Measurements from ENCODE around the gene PRKAG2. TPM values are rescaled to one million over a fixed set of nuclear protein-coding genes. Genes with fewer than 3 reads are reported as not detected.

The PRKAG2 gene
- total RNA-seq, 2 experiments from 2014 or later: 23.5 to 25.6 TPM

DNA sequence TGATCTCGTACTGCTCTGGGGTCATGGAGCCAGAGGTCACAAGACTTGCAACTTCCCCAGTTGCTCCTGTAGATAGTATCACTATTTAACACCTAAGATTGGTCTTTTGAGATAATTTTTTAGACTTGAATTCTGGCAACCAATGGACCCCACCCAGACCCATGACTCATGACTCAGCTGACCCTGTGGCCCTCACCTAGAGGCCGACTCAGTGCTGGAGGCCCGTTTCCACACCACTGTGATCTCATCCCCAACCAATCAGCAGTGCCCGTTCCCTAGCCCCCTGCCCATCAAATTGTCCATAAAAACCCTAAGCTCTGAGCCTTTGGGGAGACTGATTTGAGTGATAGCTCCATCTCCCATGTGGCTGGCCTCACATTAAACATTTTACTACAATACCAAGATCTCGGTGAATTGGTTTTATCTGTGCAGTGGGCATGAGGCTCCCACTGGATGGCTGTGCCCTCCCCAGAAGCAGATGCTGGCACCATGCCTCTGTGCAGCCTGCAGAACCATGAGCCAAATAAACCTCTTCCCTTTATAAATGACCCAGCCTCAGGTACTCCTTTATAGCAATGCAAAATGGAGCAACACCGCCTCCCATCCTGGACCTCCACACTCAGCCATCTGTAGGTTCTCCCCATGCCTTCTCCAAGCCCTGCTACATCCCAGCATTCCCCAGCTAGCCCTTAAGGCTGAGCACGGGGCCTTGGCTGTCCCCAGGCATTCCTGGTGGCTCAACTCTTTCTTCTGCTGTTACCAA is 98.8 kb downstream of the PRKAG2 start:
- intact Hi-C loops (cut with micrococcal nuclease): no loop called here
- ChIA-PET CTCF (interaction anchor here (0.6 to 1.4 kb wide), 2 partner anchors 18 to 243 kb away, joined by 3 to 4 read pairs; no protein-coding TSS in a partner anchor), POLR2A (no interaction called here)
- Mint-ChIP-seq H3K4me1 (ENCODE audit: low read depth) (peaks cover 5% of the 10 kb centered on the region), H3K27ac (no peak overlapping the region), H3K36me3 (peaks cover 3% of the 10 kb centered on the region), H3K4me3 (no peak overlapping the region), H3K9me3 (no peaks in the 10 kb centered on the region), H3K27me3 (no peaks in the 10 kb centered on the region)
- DNase-seq: no peak

- Mint-ChIP-seq H3K4me3 (no peak overlapping the region), H3K27me3 (no peaks in the 10 kb centered on the region), H3K9me3 (no peaks in the 10 kb centered on the region), H3K36me3 (peaks cover 3% of the 10 kb centered on the region), H3K4me1 (ENCODE audit: low read depth) (peaks cover 1% of the 10 kb centered on the region), H3K27ac (no peak overlapping the region)
- intact Hi-C loops (cut with micrococcal nuclease): no loop called here
- no peak for DNase-seq
- ChIA-PET POLR2A (no interaction called here), CTCF (interaction anchor here (1.4 kb wide), 1 partner anchor 17 kb away, joined by 3 read pairs; no protein-coding TSS in a partner anchor)
Measured at GRCh38 chr7:151777495-151777880, 99.4 kb downstream of the PRKAG2 start.

- H3K4me1 Mint-ChIP-seq (ENCODE audit: low read depth): no peaks in the 10 kb centered on the region
- DNase-seq: no peak
- intact Hi-C loops (cut with micrococcal nuclease): no loop called here
- ChIA-PET POLR2A (no interaction called here), CTCF (interaction anchor here (1.2 kb wide), 1 partner anchor 17 kb away, joined by 3 read pairs; no protein-coding TSS in a partner anchor)
- peaks cover 3% of the 10 kb centered on the region for H3K36me3 Mint-ChIP-seq
- H3K27me3 Mint-ChIP-seq: no peaks in the 10 kb centered on the region
- H3K9me3 Mint-ChIP-seq: no peaks in the 10 kb centered on the region
- H3K4me3 Mint-ChIP-seq: no peak overlapping the region
- no peak overlapping the region for H3K27ac Mint-ChIP-seq
Measured at GRCh38 chr7:151776876-151777494, 99.9 kb downstream of the PRKAG2 start.

GRCh38 chr7:151776446-151776845 is 100.5 kb downstream of the PRKAG2 start:
- ChIA-PET CTCF (interaction anchor here (1.2 kb wide), 1 partner anchor 17 kb away, joined by 3 read pairs; no protein-coding TSS in a partner anchor), POLR2A (no interaction called here)
- H3K4me1 Mint-ChIP-seq (ENCODE audit: low read depth): no peaks in the 10 kb centered on the region
- H3K27ac Mint-ChIP-seq: no peak overlapping the region
- no peak for DNase-seq
- no peaks in the 10 kb centered on the region for H3K27me3 Mint-ChIP-seq
- H3K9me3 Mint-ChIP-seq: no peaks in the 10 kb centered on the region
- no peak overlapping the region for H3K4me3 Mint-ChIP-seq
- H3K36me3 Mint-ChIP-seq: peaks cover 3% of the 10 kb centered on the region
- intact Hi-C loops (cut with micrococcal nuclease): no loop called here

- peaks cover 3% of the 10 kb centered on the region for H3K36me3 Mint-ChIP-seq
- intact Hi-C loops (cut with micrococcal nuclease): no loop called here
- H3K4me1 Mint-ChIP-seq (ENCODE audit: low read depth): no peaks in the 10 kb centered on the region
- ChIA-PET CTCF (interaction anchor here (1.2 to 2.3 kb wide), 2 partner anchors 7 to 16 kb away, joined by 3 to 11 read pairs; no protein-coding TSS in a partner anchor), POLR2A (no interaction called here)
- no peak overlapping the region for H3K27ac Mint-ChIP-seq
- no peak for DNase-seq
- H3K27me3 Mint-ChIP-seq: no peaks in the 10 kb centered on the region
- H3K4me3 Mint-ChIP-seq: no peak overlapping the region
- no peaks in the 10 kb centered on the region for H3K9me3 Mint-ChIP-seq
Measured at GRCh38 chr7:151775547-151776443, 101.1 kb downstream of the PRKAG2 start.

GRCh38 chr7:151774951-151775350 is 102.0 kb downstream of the PRKAG2 start:
- intact Hi-C loops (cut with micrococcal nuclease): no loop called here
- H3K9me3 Mint-ChIP-seq: no peaks in the 10 kb centered on the region
- no peaks in the 10 kb centered on the region for H3K36me3 Mint-ChIP-seq

GRCh38 chr7:151773797-151774196 is 103.1 kb downstream of the PRKAG2 start:
- no peaks in the 10 kb centered on the region for H3K36me3 Mint-ChIP-seq
- DNase-seq: no peak
- ChIA-PET CTCF (interaction anchor here (2.3 kb wide), 1 partner anchor 9 kb away, joined by 11 read pairs; no protein-coding TSS in a partner anchor), POLR2A (no interaction called here)
- peaks cover 17% of the 10 kb centered on the region for H3K4me1 Mint-ChIP-seq (ENCODE audit: low read depth)
- no peak overlapping the region for H3K27ac Mint-ChIP-seq
- H3K27me3 Mint-ChIP-seq: no peaks in the 10 kb centered on the region
- intact Hi-C loops (cut with micrococcal nuclease): no loop called here
- no peaks in the 10 kb centered on the region for H3K9me3 Mint-ChIP-seq
- no peak overlapping the region for H3K4me3 Mint-ChIP-seq

More at GRCh38 chr7:151774951-151775350, 102.0 kb downstream of the PRKAG2 start:
- no peak overlapping the region for H3K27ac Mint-ChIP-seq
- ChIA-PET CTCF (interaction anchor here (2.3 kb wide), 1 partner anchor 8 kb away, joined by 11 read pairs; no protein-coding TSS in a partner anchor), POLR2A (no interaction called here)
- DNase-seq: no peak
- no peak overlapping the region for H3K4me3 Mint-ChIP-seq
- no peaks in the 10 kb centered on the region for H3K27me3 Mint-ChIP-seq
- peaks cover 5% of the 10 kb centered on the region for H3K4me1 Mint-ChIP-seq (ENCODE audit: low read depth)

- POLR2A ChIA-PET: interaction anchor here (1.9 kb wide), 1 partner anchor 137 kb away, joined by 7 read pairs; no protein-coding TSS in a partner anchor
- H3K9me3 Mint-ChIP-seq: no peaks in the 10 kb centered on the region
- no peaks in the 10 kb centered on the region for H3K27me3 Mint-ChIP-seq
- H3K4me3 Mint-ChIP-seq: no peak overlapping the region
- H3K36me3 Mint-ChIP-seq: peaks cover 3% of the 10 kb centered on the region
- H3K27ac Mint-ChIP-seq: peak overlapping the region; percentile 87
- intact Hi-C loops (cut with micrococcal nuclease): no loop called here
- no peak for DNase-seq
- peaks cover 43% of the 10 kb centered on the region for H3K4me1 Mint-ChIP-seq (ENCODE audit: low read depth)
- CTCF ChIA-PET: interaction anchor here (4.1 to 5.0 kb wide), 2 partner anchors 11 to 13 kb away, joined by 26 to 39 read pairs; no protein-coding TSS in a partner anchor
Measured at GRCh38 chr7:151770232-151770631, 106.7 kb downstream of the PRKAG2 start.

DNA sequence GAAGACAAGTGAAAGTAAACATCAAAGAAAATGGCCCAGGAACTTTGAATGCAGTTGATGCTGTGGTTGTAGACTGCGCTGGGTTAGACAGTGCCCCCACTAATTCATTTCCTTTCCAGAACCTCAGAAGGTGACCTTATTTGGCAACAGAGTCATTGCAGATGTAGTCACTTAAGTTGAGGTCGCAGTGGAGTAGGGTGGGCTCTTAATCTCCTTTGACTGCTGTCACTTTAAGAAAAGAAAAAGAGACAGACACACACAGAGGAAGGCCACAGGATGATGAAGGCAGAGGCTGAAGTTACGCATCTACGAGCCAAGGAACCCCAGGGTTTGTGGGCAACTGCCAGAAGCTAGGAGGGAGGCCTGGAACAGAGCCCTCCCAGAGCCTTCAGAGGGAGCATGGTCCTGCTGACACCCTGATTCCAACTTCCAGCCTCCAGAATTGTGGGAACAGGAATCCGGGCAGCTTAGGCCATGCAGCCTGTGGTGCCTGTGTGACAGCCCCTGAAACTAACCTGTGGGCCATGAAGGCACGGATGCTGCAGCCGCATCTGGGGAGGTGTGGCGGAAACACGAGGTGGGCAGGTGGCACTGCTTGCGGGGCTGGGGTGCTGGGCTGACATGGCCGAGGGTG is 107.6 kb downstream of the PRKAG2 start:
- H3K4me1 Mint-ChIP-seq (ENCODE audit: low read depth): peaks cover 47% of the 10 kb centered on the region
- intact Hi-C loops (cut with micrococcal nuclease): loop anchor here (1.0 kb wide), 4 partner anchors 13 to 167 kb away; no protein-coding TSS in a partner anchor
- CTCF ChIA-PET: interaction anchor here (4.1 to 5.0 kb wide), 2 partner anchors 11 to 14 kb away, joined by 26 to 39 read pairs; no protein-coding TSS in a partner anchor
- H3K27ac Mint-ChIP-seq: peak overlapping the region; percentile 87
- peak; percentile 61 for DNase-seq
- H3K27me3 Mint-ChIP-seq: no peaks in the 10 kb centered on the region
- POLR2A ChIA-PET: interaction anchor here (1.6 to 1.9 kb wide), 2 partner anchors 12 to 136 kb away, joined by 4 to 7 read pairs; no protein-coding TSS in a partner anchor
- peak overlapping the region; percentile 24 for H3K4me3 Mint-ChIP-seq
- peaks cover 6% of the 10 kb centered on the region for H3K36me3 Mint-ChIP-seq
- peaks cover 4% of the 10 kb centered on the region for H3K9me3 Mint-ChIP-seq

- no peak for DNase-seq
- Mint-ChIP-seq H3K4me3 (peak overlapping the region; percentile 30), H3K4me1 (ENCODE audit: low read depth) (peaks cover 47% of the 10 kb centered on the region), H3K27ac (peak overlapping the region; percentile 87), H3K9me3 (peaks cover 4% of the 10 kb centered on the region), H3K27me3 (no peaks in the 10 kb centered on the region), H3K36me3 (peaks cover 6% of the 10 kb centered on the region)
- ChIA-PET CTCF (interaction anchor here (4.1 to 5.0 kb wide), 2 partner anchors 10 to 14 kb away, joined by 26 to 39 read pairs; no protein-coding TSS in a partner anchor), POLR2A (interaction anchor here (1.6 to 1.9 kb wide), 2 partner anchors 11 to 136 kb away, joined by 4 to 7 read pairs; no protein-coding TSS in a partner anchor)
- intact Hi-C loops (cut with micrococcal nuclease): loop anchor here (1.0 kb wide), 4 partner anchors 12 to 168 kb away; no protein-coding TSS in a partner anchor
Measured at GRCh38 chr7:151768805-151769187, 108.1 kb downstream of the PRKAG2 start.

GRCh38 chr7:151767557-151767956 is 109.4 kb downstream of the PRKAG2 start:
- Mint-ChIP-seq H3K4me3 (no peak overlapping the region), H3K36me3 (peaks cover 6% of the 10 kb centered on the region), H3K9me3 (peaks cover 4% of the 10 kb centered on the region), H3K27me3 (no peaks in the 10 kb centered on the region), H3K27ac (peak overlapping the region; percentile 87), H3K4me1 (ENCODE audit: low read depth) (peaks cover 47% of the 10 kb centered on the region)
- ChIA-PET POLR2A (interaction anchor here (0.7 kb wide), 1 partner anchor 135 kb away, joined by 3 read pairs; no protein-coding TSS in a partner anchor), CTCF (interaction anchor here (1.2 to 5.0 kb wide), 3 partner anchors 9 to 135 kb away, joined by 4 to 39 read pairs (median 26); no protein-coding TSS in a partner anchor)
- intact Hi-C loops (cut with micrococcal nuclease): no loop called here
- DNase-seq: peak; percentile 27

All from activated CD4-positive, alpha-beta memory T cell treated with anti-CD3 and anti-CD28 coated beads for 36 hours (primary cell).